Endothelial cell of umbilical vein (primary cell): ENCODE data around the gene TLR4. TPM values are rescaled to one million over a fixed set of nuclear protein-coding genes. Genes with fewer than 3 reads are reported as not detected.

ENCODE experiments used
- BruUV-seq: library from RNA; stranded (reverse); fragments of 400-500 nt; replicated peaks from 2 replicates; lab custom pipeline; 2021; lab: Mats Ljungman, UMichigan
- CTCF ChIA-PET: fragments of 300-600, 350-600 bp; sonication (Branson Sonifier 250); formaldehyde crosslinking; loops from one replicate; lab custom pipeline; 2021; ENCODE audit warnings: antibody characterized with exemption, inconsistent platforms; lab: Charles Lee
- POLR2A ChIA-PET: fragments of 300-600, 350-600 bp; sonication (Branson Sonifier 250); formaldehyde crosslinking; loops from one replicate; lab custom pipeline; 2021; ENCODE audit warnings: antibody characterized with exemption, inconsistent platforms; lab: Charles Lee
- DNase-seq: peaks from one replicate; pipeline ENCODE4 v3.0.0-alpha.2; 2011; ENCODE audit warnings: low read depth, low spot score
- FAIRE-seq: peaks from 2 replicates; lab custom pipeline; 2011; peaks lifted over from hg19 to GRCh38; lab: Jason Lieb, UNC
- H2AFZ ChIP-seq: 2 replicates; pipeline ENCODE4 v1.6.0; 2012; ENCODE audit warnings: low read depth, low read length, control low read depth, inconsistent platforms
- H3K27ac ChIP-seq: 2 replicates; pipeline ENCODE4 v1.5.1; 2011; ENCODE audit warnings: low read depth, mild to moderate bottlenecking, control low read depth, low read length, moderate library complexity; ENCODE audit not compliant: insufficient read depth
- H3K27me3 ChIP-seq, 2 experiments: 2 replicates each; pipeline versions ENCODE4 v1.6.0 to v1.6.1; 2011; ENCODE audit warnings: low read length in 2 of 2, mixed read lengths in 1 of 2; ENCODE audit not compliant: control insufficient read depth in 2 of 2, insufficient read depth in 2 of 2
- H3K36me3 ChIP-seq, 2 experiments: 2 replicates in 1 of 2; 3 replicates in 1 of 2; pipeline ENCODE4 v1.5.1; 2011; ENCODE audit warnings: low read length in 2 of 2, mild to moderate bottlenecking in 1 of 2, moderate library complexity in 1 of 2; ENCODE audit not compliant: control insufficient read depth in 2 of 2, insufficient read depth in 2 of 2; ENCODE audit errors: extremely low read depth in 1 of 2
- H3K4me1 ChIP-seq: 3 replicates; pipeline ENCODE4 v1.5.1; 2011; ENCODE audit warnings: mild to moderate bottlenecking, low read length; ENCODE audit not compliant: control insufficient read depth, insufficient read depth; ENCODE audit errors: extremely low read depth
- H3K4me2 ChIP-seq: 2 replicates; pipeline ENCODE4 v1.6.1; 2011; ENCODE audit warnings: low read length, control low read depth, mixed read lengths; ENCODE audit not compliant: insufficient read depth
- H3K4me3 ChIP-seq, 3 experiments: fragments of 200-600 bp in 1 of 3; sonication (generic), shearing (Covaris generic) in 1 of 3; replicated peaks in 1 of 3; 2 replicates each; pipeline ENCODE4 v1.5.1; 2011 to 2016; ENCODE audit warnings: control low read depth in 3 of 3, low read length in 3 of 3, mild to moderate bottlenecking in 2 of 3, inconsistent platforms in 1 of 3, low read depth in 1 of 3, moderate library complexity in 1 of 3; ENCODE audit not compliant: insufficient read depth in 1 of 3
- H3K79me2 ChIP-seq: 2 replicates; pipeline ENCODE4 v1.6.0; 2012; ENCODE audit warnings: low read length, inconsistent platforms; ENCODE audit not compliant: control insufficient read depth, insufficient read depth
- H3K9ac ChIP-seq: replicated peaks from 2 replicates; pipeline ENCODE3; 2011; ENCODE audit warnings: low read length, control low read depth; ENCODE audit not compliant: insufficient read depth; ENCODE audit errors: extremely low read depth
- H3K9me1 ChIP-seq: replicated peaks from 3 replicates; pipeline ENCODE4 v1.6.0; 2011; ENCODE audit warnings: mild to moderate bottlenecking, low read length; ENCODE audit not compliant: control insufficient read depth, insufficient read depth; ENCODE audit errors: extremely low read depth
- H3K9me3 ChIP-seq: replicated peaks from 2 replicates; pipeline ENCODE4 v1.5.1; 2012; ENCODE audit warnings: low read length, inconsistent platforms; ENCODE audit not compliant: control insufficient read depth, insufficient read depth
- H4K20me1 ChIP-seq: replicated peaks from 2 replicates; pipeline ENCODE3; 2011; ENCODE audit warnings: mild to moderate bottlenecking, low read length; ENCODE audit not compliant: control insufficient read depth, insufficient read depth; ENCODE audit errors: extremely low read depth
- CTCF ChIP-seq, 2 donors: IDR thresholded peaks; 1 replicate in 1 of 2; 2 replicates in 1 of 2; pipeline ENCODE4 v1.5.1; 2011; ENCODE audit warnings: low read length in 2 of 2, mild to moderate bottlenecking in 2 of 2, moderate library complexity in 2 of 2, control low read depth in 1 of 2, inconsistent platforms in 1 of 2, low read depth in 1 of 2; ENCODE audit not compliant: insufficient read depth in 1 of 2; ENCODE audit errors: extremely low read depth in 1 of 2
- EZH2 ChIP-seq: IDR thresholded peaks from 2 replicates; pipeline ENCODE4 v1.6.1; 2012; ENCODE audit warnings: borderline replicate concordance, low read depth, mild to moderate bottlenecking, moderate library complexity, low read length, inconsistent platforms; ENCODE audit not compliant: severe bottlenecking
- FOS ChIP-seq: IDR thresholded peaks from 2 replicates; pipeline ENCODE4 v1.6.1; 2011; ENCODE audit warnings: mild to moderate bottlenecking, low read length, moderate library complexity, borderline replicate concordance; ENCODE audit not compliant: insufficient read depth
- GATA2 ChIP-seq: IDR thresholded peaks from 2 replicates; pipeline ENCODE4 v1.7.0; 2011; ENCODE audit warnings: low read depth, mild to moderate bottlenecking, moderate library complexity, mixed read lengths, low read length; ENCODE audit not compliant: insufficient read length, insufficient read depth
- JUN ChIP-seq: IDR thresholded peaks from 2 replicates; pipeline ENCODE4 v1.6.1; 2011; ENCODE audit warnings: borderline replicate concordance, low read depth; ENCODE audit not compliant: insufficient read length, insufficient read depth
- MAX ChIP-seq: IDR thresholded peaks from 2 replicates; pipeline ENCODE4 v1.6.1; 2011; ENCODE audit not compliant: insufficient read depth, insufficient read length
- MYC ChIP-seq: IDR thresholded peaks from one replicate; pipeline ENCODE4 v1.6.1; 2011; ENCODE audit warnings: mild to moderate bottlenecking, low read depth, low read length
- POLR2A ChIP-seq: IDR thresholded peaks from 2 replicates; pipeline ENCODE4 v1.6.1; 2012; ENCODE audit warnings: low read depth, mild to moderate bottlenecking, control low read depth, low read length
- POLR2AphosphoS5 ChIP-seq: IDR thresholded peaks from 2 replicates; pipeline ENCODE4 v1.6.1; 2012; ENCODE audit warnings: low read depth, mild to moderate bottlenecking, control low read depth, low read length, moderate library complexity; ENCODE audit not compliant: insufficient read depth
- dilution Hi-C: fragments of 300-500 bp; cut with MboI; formaldehyde crosslinking; loops from one replicate; pipeline ENCODE4 v1.15.0; 2019; ENCODE audit warnings: low sequenced_read_pairs; ENCODE audit not compliant: extremely low pct_ligation_motif_present
- intact Hi-C: fragments of 100-400 bp; cut with micrococcal nuclease; formaldehyde crosslinking; loops from one replicate; pipeline ENCODE4 v1.10.0; 2022
- polyA plus RNA-seq, 4 experiments: library from polyadenylated mRNA; depleted of rRNA in 3 of 4; stranded (reverse) in 3 of 4; unstranded in 1 of 4; fragments of >200 nt; gene quantifications; 2 replicates each; pipeline versions ENCODE4 v1.2.1 to v1.2.3, GENCODE V29; 2011 to 2012; ENCODE audit warnings: missing spikeins in 1 of 4
- total RNA-seq: library from RNA; stranded (reverse); gene quantifications from 2 replicates; pipeline ENCODE4 v1.2.3, GENCODE V29; 2021

Gene TLR4
- total and polyA plus RNA-seq, 2 donors (not counting 3 experiments of a cell fraction or from before 2014, with no cell fraction given), result 18.2 to 38.6 TPM

- H3K27me3 ChIP-seq, result peaks cover 12 to 19% of the 10 kb centered on the region in 2 experiments
- no TSS peak for BruUV-seq
- TF ChIP-seq POLR2A (no peak), MYC (no peak), FOS (no peak), JUN (no peak), POLR2AphosphoS5 (no peak), EZH2 (no peak), MAX (no peak), GATA2 (no peak), CTCF (IDR thresholded peaks at IDR 0.05; ENCODE audit: extremely low read depth in 1 of 2, insufficient read depth in 1 of 2, low read depth in 1 of 2, low read length in 2 of 2) (no peak)
- H4K20me1 ChIP-seq, result no peaks in the 10 kb centered on the region
- DNase-seq (no peak), FAIRE-seq (peak; percentile 28)
- H3K9me1 ChIP-seq, result no peaks in the 10 kb centered on the region
- intact Hi-C loops (no loop called here), dilution Hi-C loops (no loop called here)
- H3K4me1 ChIP-seq, result no peaks in the 10 kb centered on the region
- CTCF ChIA-PET, result no interaction called here
- H3K9me3 ChIP-seq, result no peaks in the 10 kb centered on the region
- no peak overlapping the region for H3K4me3 ChIP-seq
- H3K9ac ChIP-seq, result no peak overlapping the region
- no peaks in the 10 kb centered on the region for H3K36me3 ChIP-seq
- no peak overlapping the region for H2AFZ ChIP-seq
- peak overlapping the region; percentile 57 for H3K4me2 ChIP-seq
- POLR2A ChIA-PET, result no interaction called here
- H3K27ac ChIP-seq, result no peak overlapping the region
- no peaks in the 10 kb centered on the region for H3K79me2 ChIP-seq
Observed at GRCh38 chr9:117744369-117744768, 40.2 kb downstream of the TLR4 start.
